ENCODE data around the gene TRIM3. TPM values are rescaled to one million over a fixed set of nuclear protein-coding genes. Genes with fewer than 3 reads are reported as not detected.

The TRIM3 gene
- total and polyA plus RNA-seq, 12 donors = 6.6 to 23.8 (median 10.4) TPM

DNA sequence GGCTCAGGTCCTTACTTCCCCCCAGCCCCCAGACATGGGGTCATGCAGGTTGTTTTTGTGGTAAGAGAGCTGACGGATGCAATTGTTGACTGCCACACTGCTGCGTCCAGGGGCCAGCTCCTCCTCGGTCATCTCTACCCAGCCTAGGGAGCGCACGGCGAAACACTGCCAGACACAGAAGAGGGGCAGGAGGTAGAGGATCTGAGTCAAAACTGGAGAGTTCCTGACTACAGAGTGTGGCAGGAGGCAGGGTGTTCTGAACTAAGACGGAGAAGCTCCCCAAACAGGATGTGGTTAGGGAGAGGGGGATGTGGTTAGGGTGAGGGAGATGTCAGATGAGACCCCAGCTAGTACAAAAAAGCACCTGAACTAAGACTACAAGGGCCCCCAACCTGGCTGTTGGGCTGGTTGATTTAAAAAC, 71.2 kb downstream of the TRIM3 start:
- Histone ChIP-seq H3K36me3 (replicated peaks in 1 of 2) (peaks cover 0 to 22% of the 10 kb centered on the region in 2 donors), H3K27ac (no peak overlapping the region)
- intact Hi-C loops (cut with DNase I) = no loop called here

DNA sequence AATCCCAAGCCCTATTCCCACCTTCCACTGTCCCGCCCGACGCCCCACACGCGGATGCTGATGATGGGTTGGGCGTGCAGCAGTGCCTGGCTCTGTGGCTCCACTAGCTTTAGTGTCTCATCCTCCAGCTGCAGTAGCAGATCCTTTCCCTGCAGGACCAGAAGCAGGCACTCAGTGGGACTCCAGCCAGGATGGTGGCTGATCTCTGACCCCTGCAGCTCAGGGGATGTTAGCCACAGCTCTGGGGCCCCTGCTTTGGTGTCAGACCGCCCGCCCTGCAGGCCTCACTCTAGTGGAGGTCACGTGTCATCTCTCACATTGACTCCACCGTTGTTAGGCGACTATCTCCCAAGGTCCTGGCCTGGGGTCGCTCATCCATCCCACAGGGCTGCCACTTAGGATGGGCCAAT, 71.7 kb downstream of the TRIM3 start:
- TF ChIP-seq, protein P1, sequence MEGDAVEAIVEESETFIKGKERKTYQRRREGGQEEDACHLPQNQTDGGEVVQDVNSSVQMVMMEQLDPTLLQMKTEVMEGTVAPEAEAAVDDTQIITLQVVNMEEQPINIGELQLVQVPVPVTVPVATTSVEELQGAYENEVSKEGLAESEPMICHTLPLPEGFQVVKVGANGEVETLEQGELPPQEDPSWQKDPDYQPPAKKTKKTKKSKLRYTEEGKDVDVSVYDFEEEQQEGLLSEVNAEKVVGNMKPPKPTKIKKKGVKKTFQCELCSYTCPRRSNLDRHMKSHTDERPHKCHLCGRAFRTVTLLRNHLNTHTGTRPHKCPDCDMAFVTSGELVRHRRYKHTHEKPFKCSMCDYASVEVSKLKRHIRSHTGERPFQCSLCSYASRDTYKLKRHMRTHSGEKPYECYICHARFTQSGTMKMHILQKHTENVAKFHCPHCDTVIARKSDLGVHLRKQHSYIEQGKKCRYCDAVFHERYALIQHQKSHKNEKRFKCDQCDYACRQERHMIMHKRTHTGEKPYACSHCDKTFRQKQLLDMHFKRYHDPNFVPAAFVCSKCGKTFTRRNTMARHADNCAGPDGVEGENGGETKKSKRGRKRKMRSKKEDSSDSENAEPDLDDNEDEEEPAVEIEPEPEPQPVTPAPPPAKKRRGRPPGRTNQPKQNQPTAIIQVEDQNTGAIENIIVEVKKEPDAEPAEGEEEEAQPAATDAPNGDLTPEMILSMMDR (IDR thresholded peaks at IDR 0.05) = no peak
- no peak for TF ChIP-seq POLR2A (IDR thresholded peaks at IDR 0.05)
- DNase-seq = no peak
- Histone ChIP-seq H3K27ac (no peak overlapping the region), H3K9me3 (replicated peaks in 1 of 3) (no peaks in the 10 kb centered on the region), H3K4me3 (no peak overlapping the region), H3K4me1 (replicated peaks in 1 of 2) (peaks cover 15 to 20% of the 10 kb centered on the region in 2 donors), H3K36me3 (replicated peaks in 1 of 2) (peaks cover 0 to 22% of the 10 kb centered on the region in 2 donors), H3K27me3 (no peaks in the 10 kb centered on the region)
- 81 to 93% (median 86%) methylated on average over 10 to 12 of the region's 12 CpGs for WGBS, 4 donors
- intact Hi-C loops (cut with DNase I) = no loop called here

More for the DNA sequence above, 71.2 kb downstream of the TRIM3 start:
- WGBS, 4 donors = 79 to 92% (median 86%) methylated on average over 7 of the region's 7 CpGs
- TF ChIP-seq POLR2A (IDR thresholded peaks at IDR 0.05) = no peak
- TF ChIP-seq, protein P1 (IDR thresholded peaks at IDR 0.05) = no peak
- DNase-seq = no peak
- peaks cover 11 to 15% of the 10 kb centered on the region in 2 donors for H3K4me1 ChIP-seq (replicated peaks in 1 of 2)
- H3K9me3 ChIP-seq (replicated peaks in 1 of 3) = no peaks in the 10 kb centered on the region
- no peak overlapping the region for H3K4me3 ChIP-seq
- no peaks in the 10 kb centered on the region for H3K27me3 ChIP-seq

DNA sequence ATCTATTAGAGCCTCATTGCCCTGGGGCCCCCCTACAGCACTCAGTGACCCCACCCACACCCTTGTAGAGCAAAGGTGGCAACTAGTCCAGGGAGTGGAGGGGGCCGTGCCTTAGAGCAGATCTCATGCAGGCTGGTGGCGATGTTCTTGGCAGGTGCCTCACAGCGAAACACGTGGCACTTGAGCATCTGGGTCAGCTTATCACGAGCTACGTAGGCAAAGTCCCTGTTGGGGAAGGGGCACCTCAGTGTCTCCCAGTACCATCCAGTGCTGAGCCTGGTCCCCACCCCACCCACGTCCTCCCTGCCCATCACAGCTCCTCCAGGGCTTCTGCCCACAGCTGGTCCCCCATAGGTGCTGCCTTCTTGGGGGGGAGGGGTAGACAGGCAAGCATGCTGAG, 72.3 kb downstream of the TRIM3 start:
- 96 to 100% (median 97%) methylated on average over 7 of the region's 7 CpGs for WGBS, 4 donors
- no peaks in the 10 kb centered on the region for H3K9me3 ChIP-seq (replicated peaks in 1 of 3)
- H3K27ac ChIP-seq = no peak overlapping the region
- TF ChIP-seq POLR2A (IDR thresholded peaks at IDR 0.05) = no peak
- TF ChIP-seq, protein P1 (IDR thresholded peaks at IDR 0.05) = no peak
- H3K27me3 ChIP-seq = no peaks in the 10 kb centered on the region
- peaks cover 20 to 26% of the 10 kb centered on the region in 2 donors for H3K4me1 ChIP-seq (replicated peaks in 1 of 2)
- intact Hi-C loops (cut with DNase I) = no loop called here
- DNase-seq = no peak
- peaks cover 0 to 22% of the 10 kb centered on the region in 2 donors for H3K36me3 ChIP-seq (replicated peaks in 1 of 2)
- no peak overlapping the region for H3K4me3 ChIP-seq

DNA sequence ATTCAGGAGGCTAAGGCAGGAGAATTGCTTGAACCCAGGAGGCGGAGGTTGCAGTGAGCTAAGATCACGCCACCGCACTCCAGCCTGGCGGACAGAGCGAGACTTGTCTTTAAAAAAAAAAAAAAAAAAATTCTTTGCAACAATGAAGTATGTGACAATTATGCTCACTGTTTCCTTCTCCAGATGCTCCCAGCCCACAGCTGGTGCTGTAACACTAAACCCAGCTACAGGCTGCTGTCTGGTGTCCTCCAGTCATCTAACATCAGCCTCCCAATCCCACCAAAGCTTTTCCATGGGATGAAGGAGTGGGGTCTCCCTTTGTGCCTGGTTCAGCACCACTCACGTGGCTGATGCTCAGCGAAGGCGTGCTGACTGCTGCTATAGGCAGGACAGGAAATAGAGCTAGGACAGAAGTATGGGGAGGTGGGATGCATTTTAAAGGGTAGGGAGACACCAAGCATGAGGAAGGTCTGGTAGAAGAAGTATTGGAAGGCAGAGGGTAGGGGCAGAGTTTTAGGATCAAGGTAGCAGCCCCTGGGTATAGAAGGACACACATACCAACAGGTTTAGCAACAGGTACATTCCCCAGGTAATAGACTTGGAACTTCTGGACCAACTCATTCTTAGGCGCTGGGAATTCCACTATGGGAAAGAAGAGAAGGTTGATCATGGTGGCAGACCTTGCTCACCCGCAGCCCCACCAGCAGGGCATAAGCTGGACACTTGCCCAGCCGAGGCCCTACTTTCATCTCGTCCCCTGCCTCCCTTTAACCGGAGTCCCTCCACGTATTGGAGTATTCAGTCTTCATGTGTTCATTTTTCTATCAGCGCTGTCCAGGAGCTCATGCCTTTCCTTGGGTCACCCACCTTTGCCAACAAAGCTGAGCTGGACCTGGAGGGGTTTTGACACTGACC, 73.1 kb downstream of the TRIM3 start:
- no peak for TF ChIP-seq POLR2A (IDR thresholded peaks at IDR 0.05)
- TF ChIP-seq, protein P1 (IDR thresholded peaks at IDR 0.05) = no peak
- H3K36me3 ChIP-seq (replicated peaks in 1 of 2) = peaks cover 0 to 22% of the 10 kb centered on the region in 2 donors
- peaks cover 20 to 26% of the 10 kb centered on the region in 2 donors for H3K4me1 ChIP-seq (replicated peaks in 1 of 2)
- no peak overlapping the region for H3K27ac ChIP-seq
- no peaks in the 10 kb centered on the region for H3K9me3 ChIP-seq (replicated peaks in 1 of 3)
- no peak for DNase-seq
- no peaks in the 10 kb centered on the region for H3K27me3 ChIP-seq
- intact Hi-C loops (cut with DNase I) = no loop called here
- WGBS, 4 donors = 94 to 99% (median 97%) methylated on average over 15 of the region's 15 CpGs
- H3K4me3 ChIP-seq = no peak overlapping the region

Other genes starting within 250 kb of the TRIM3 start
- 10 to 100 TPM; 15.6 to 51.5 (median 34.3) TPM for gene FHIP1B, start 239.3 kb downstream of the TRIM3 start, total RNA-seq
- gene FHIP1B, start 239.3 kb downstream of the TRIM3 start, polyA plus RNA-seq = 10 to 100 TPM; 12.5 to 91.2 (median 69.7) TPM
- gene CNGA4, start 234.9 kb downstream of the TRIM3 start, total RNA-seq = 1 to 10 TPM in 1 of 9 donors, under 1 TPM in 4, not detected in 4; 0.06 to 1.5 (median 0.39) TPM
- gene CNGA4, start 234.9 kb downstream of the TRIM3 start, polyA plus RNA-seq = under 1 TPM; 0.11 to 0.32 (median 0.20) TPM
- under 1 TPM in 4 of 9 donors, not detected in 5; 0.11 to 0.72 (median 0.59) TPM for gene CCKBR, start 214.1 kb downstream of the TRIM3 start, total RNA-seq
- gene CCKBR, start 214.1 kb downstream of the TRIM3 start, polyA plus RNA-seq = under 1 TPM; 0.07 to 0.22 (median 0.08) TPM
- 100 to 1,000 TPM in 2 of 9 donors, 10 to 100 TPM in 7; 17.8 to 110 (median 48.5) TPM for gene CAVIN3, start 153.4 kb downstream of the TRIM3 start, total RNA-seq
- gene CAVIN3, start 153.4 kb downstream of the TRIM3 start, polyA plus RNA-seq = 100 to 1,000 TPM in 1 of 3 donors, 10 to 100 TPM in 1, 1 to 10 TPM in 1; 8.4 to 126 (median 70.0) TPM
- 10 to 100 TPM; 35.8 to 85.0 (median 67.4) TPM for gene SMPD1, start 83.5 kb downstream of the TRIM3 start, total RNA-seq
- gene SMPD1, start 83.5 kb downstream of the TRIM3 start, polyA plus RNA-seq = 10 to 100 TPM; 44.6 to 51.7 (median 44.8) TPM
- gene APBB1, start 54.8 kb downstream of the TRIM3 start, total RNA-seq = 10 to 100 TPM; 27.2 to 65.2 (median 48.7) TPM
- 10 to 100 TPM; 37.6 to 72.4 (median 53.1) TPM for gene APBB1, start 54.8 kb downstream of the TRIM3 start, polyA plus RNA-seq
- gene HPX, start 33.0 kb downstream of the TRIM3 start, total RNA-seq = 10 to 100 TPM in 1 of 9 donors, 1 to 10 TPM in 7, under 1 TPM in 1; 0.26 to 25.2 (median 1.7) TPM
- 1 to 10 TPM; 1.5 to 1.8 (median 1.8) TPM for gene HPX, start 33.0 kb downstream of the TRIM3 start, polyA plus RNA-seq
- gene ARFIP2, start 7.4 kb upstream of the TRIM3 start, total RNA-seq = 100 to 1,000 TPM in 1 of 9 donors, 10 to 100 TPM in 8; 47.4 to 108 (median 61.6) TPM
- 10 to 100 TPM; 51.1 to 65.0 (median 53.1) TPM for gene ARFIP2, start 7.4 kb upstream of the TRIM3 start, polyA plus RNA-seq
- 10 to 100 TPM; 30.3 to 81.9 (median 41.1) TPM for gene TIMM10B, start 7.6 kb upstream of the TRIM3 start, total RNA-seq
- 10 to 100 TPM; 12.1 to 96.9 (median 16.7) TPM for gene TIMM10B, start 7.6 kb upstream of the TRIM3 start, polyA plus RNA-seq
- gene DNHD1, start 23.3 kb upstream of the TRIM3 start, total RNA-seq = 10 to 100 TPM in 4 of 9 donors, 1 to 10 TPM in 5; 5.7 to 14.0 (median 8.9) TPM
- 10 to 100 TPM in 2 of 3 donors, 1 to 10 TPM in 1; 3.9 to 27.1 (median 16.8) TPM for gene DNHD1, start 23.3 kb upstream of the TRIM3 start, polyA plus RNA-seq
- gene RRP8, start 129.7 kb upstream of the TRIM3 start, total RNA-seq = 10 to 100 TPM in 8 of 9 donors, 1 to 10 TPM in 1; 9.4 to 27.5 (median 20.0) TPM
- 10 to 100 TPM; 24.2 to 34.8 (median 33.5) TPM for gene RRP8, start 129.7 kb upstream of the TRIM3 start, polyA plus RNA-seq
- 100 to 1,000 TPM in 8 of 9 donors, 10 to 100 TPM in 1; 99.1 to 191 (median 153) TPM for gene ILK, start 129.8 kb upstream of the TRIM3 start, total RNA-seq
- gene ILK, start 129.8 kb upstream of the TRIM3 start, polyA plus RNA-seq = 100 to 1,000 TPM; 117 to 177 (median 162) TPM
- 100 to 1,000 TPM in 8 of 9 donors, 10 to 100 TPM in 1; 69.7 to 290 (median 174) TPM for gene TAF10, start 138.3 kb upstream of the TRIM3 start, total RNA-seq
- 100 to 1,000 TPM; 280 to 389 (median 310) TPM for gene TAF10, start 138.3 kb upstream of the TRIM3 start, polyA plus RNA-seq
- 100 to 1,000 TPM in 8 of 9 donors, 10 to 100 TPM in 1; 53.2 to 464 (median 335) TPM for gene TPP1, start 145.5 kb upstream of the TRIM3 start, total RNA-seq
- gene TPP1, start 145.5 kb upstream of the TRIM3 start, polyA plus RNA-seq = 100 to 1,000 TPM in 1 of 3 donors, 10 to 100 TPM in 2; 84.2 to 371 (median 96.9) TPM
- 10 to 100 TPM in 6 of 9 donors, 1 to 10 TPM in 3; 4.3 to 15.3 (median 11.5) TPM for gene DCHS1, start 181.9 kb upstream of the TRIM3 start, total RNA-seq
- 10 to 100 TPM in 1 of 3 donors, 1 to 10 TPM in 2; 1.3 to 12.1 (median 5.0) TPM for gene DCHS1, start 181.9 kb upstream of the TRIM3 start, polyA plus RNA-seq
- 100 to 1,000 TPM in 3 of 9 donors, 10 to 100 TPM in 6; 51.2 to 532 (median 79.8) TPM for gene MRPL17, start 209.4 kb upstream of the TRIM3 start, total RNA-seq
- gene MRPL17, start 209.4 kb upstream of the TRIM3 start, polyA plus RNA-seq = 100 to 1,000 TPM in 1 of 3 donors, 10 to 100 TPM in 2; 77.8 to 141 (median 97.9) TPM

All from adrenal gland (tissue), 12 donors.